HepG2 (cell line): ENCODE data around the gene ADAMTS13.

Experiments used
- FOXA1 ChIP-seq, 2 experiments: fragments of 450-650 bp in 1 of 2; sonication (generic) in 1 of 2; formaldehyde crosslinking in 1 of 2; IDR thresholded peaks; 2 replicates each; pipeline versions ENCODE4 v1.4.0 to v1.6.1; 2016 to 2020; ENCODE audit warnings: missing genetic modification reagents in 1 of 2
- HMG20B ChIP-seq: conservative IDR thresholded peaks from 2 replicates; pipeline ENCODE4 v1.6.1; 2016; ENCODE audit warnings: missing genetic modification reagents, missing compliant biosample characterization
- MEIS1 ChIP-seq: sonication (generic); formaldehyde crosslinking; IDR thresholded peaks from 2 replicates; pipeline ENCODE4 v1.9.0; 2021; ENCODE audit warnings: mild to moderate bottlenecking, missing genetic modification reagents, moderate library complexity, borderline replicate concordance
- TCF7L2 ChIP-seq: IDR thresholded peaks from 2 replicates; pipeline ENCODE4 v1.6.1; 2011; ENCODE audit warnings: mild to moderate bottlenecking, low read depth, low read length, moderate library complexity
- TP53 ChIP-seq: sonication (generic); formaldehyde crosslinking; conservative IDR thresholded peaks from 2 replicates; pipeline ENCODE4 v1.4.0; 2020; ENCODE audit warnings: missing genetic modification reagents
- ZNF282 ChIP-seq: fragments of 450-650 bp; IDR thresholded peaks from 2 replicates; pipeline ENCODE4 v1.6.1; 2018; ENCODE audit not compliant: partially characterized antibody
- ZNF33B ChIP-seq: sonication (generic); formaldehyde crosslinking; IDR thresholded peaks from 2 replicates; pipeline ENCODE4 v1.5.1; 2020; ENCODE audit warnings: mild to moderate bottlenecking, missing genetic modification reagents
- ZNF605 ChIP-seq: sonication (generic); formaldehyde crosslinking; IDR thresholded peaks from 2 replicates; pipeline ENCODE4 v1.8.0; 2022; ENCODE audit warnings: mild to moderate bottlenecking, missing genetic modification reagents
- TF ChIP-seq, protein P1 (sequence below): IDR thresholded peaks from 2 replicates; pipeline ENCODE4 v1.6.1; 2012; ENCODE audit warnings: inconsistent platforms
- TF ChIP-seq, protein P2 (sequence below), 2 experiments: sonication (generic) in 1 of 2; formaldehyde crosslinking in 1 of 2; IDR thresholded peaks; 2 replicates each; pipeline versions ENCODE4 v1.5.1 to v1.6.1; 2011 to 2020; ENCODE audit warnings: borderline replicate concordance in 1 of 2, low read depth in 1 of 2, low read length in 1 of 2, mild to moderate bottlenecking in 1 of 2, missing genetic modification reagents in 1 of 2, moderate library complexity in 1 of 2
- TF ChIP-seq, protein P3 (sequence below): sonication (generic); formaldehyde crosslinking; IDR thresholded peaks from 2 replicates; pipeline ENCODE4 v1.4.0; 2020; ENCODE audit warnings: mild to moderate bottlenecking, missing genetic modification reagents, borderline replicate concordance
- TF ChIP-seq, protein P4 (sequence below): sonication (generic); formaldehyde crosslinking; IDR thresholded peaks from 2 replicates; pipeline ENCODE4 v1.5.0; 2020; ENCODE audit warnings: mild to moderate bottlenecking, missing genetic modification reagents, moderate library complexity

DNA sequence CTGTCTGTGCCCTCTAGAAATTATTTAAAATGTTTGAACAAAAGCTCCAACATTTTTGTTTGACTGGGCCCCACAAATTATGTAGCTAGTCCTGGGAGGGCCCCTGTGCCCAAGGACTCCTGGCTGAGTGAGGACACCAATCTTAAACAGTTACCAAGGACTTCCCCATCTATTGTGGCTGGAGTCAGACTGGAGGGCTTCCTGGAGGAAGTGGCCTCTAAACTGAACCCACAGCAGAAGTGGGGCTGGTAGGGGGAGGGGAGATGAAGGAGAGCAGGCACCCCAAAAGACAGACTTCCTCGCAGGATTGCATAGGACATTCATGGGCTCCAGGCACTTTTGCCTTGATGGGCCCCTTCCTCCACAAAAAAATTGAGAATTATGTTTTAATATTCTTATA lies 8.1 kb downstream of the ADAMTS13 start:
- TF ChIP-seq, protein P1, sequence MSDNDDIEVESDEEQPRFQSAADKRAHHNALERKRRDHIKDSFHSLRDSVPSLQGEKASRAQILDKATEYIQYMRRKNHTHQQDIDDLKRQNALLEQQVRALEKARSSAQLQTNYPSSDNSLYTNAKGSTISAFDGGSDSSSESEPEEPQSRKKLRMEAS = no peak
- TF ChIP-seq, protein P2, sequence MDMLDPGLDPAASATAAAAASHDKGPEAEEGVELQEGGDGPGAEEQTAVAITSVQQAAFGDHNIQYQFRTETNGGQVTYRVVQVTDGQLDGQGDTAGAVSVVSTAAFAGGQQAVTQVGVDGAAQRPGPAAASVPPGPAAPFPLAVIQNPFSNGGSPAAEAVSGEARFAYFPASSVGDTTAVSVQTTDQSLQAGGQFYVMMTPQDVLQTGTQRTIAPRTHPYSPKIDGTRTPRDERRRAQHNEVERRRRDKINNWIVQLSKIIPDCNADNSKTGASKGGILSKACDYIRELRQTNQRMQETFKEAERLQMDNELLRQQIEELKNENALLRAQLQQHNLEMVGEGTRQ (IDR thresholded peaks at IDR 0.05; ENCODE audit: low read depth, low read length) = no peak
- TF ChIP-seq, protein P2 (CRISPR knock-in tag; IDR thresholded peaks at IDR 0.05; ENCODE audit: borderline replicate concordance) = no peak
- TF ChIP-seq TP53 (CRISPR knock-in tag) (no peak), MEIS1 (CRISPR knock-in tag) (no peak), ZNF282 (no peak), TCF7L2 (no peak), ZNF605 (CRISPR knock-in tag) (no peak), FOXA1 (IDR thresholded peaks at IDR 0.05) (no peak), FOXA1 (CRISPR knock-in tag; IDR thresholded peaks at IDR 0.05) (no peak), HMG20B (CRISPR knock-in tag) (no peak), ZNF33B (CRISPR knock-in tag) (no peak)
- TF ChIP-seq, protein P3, sequence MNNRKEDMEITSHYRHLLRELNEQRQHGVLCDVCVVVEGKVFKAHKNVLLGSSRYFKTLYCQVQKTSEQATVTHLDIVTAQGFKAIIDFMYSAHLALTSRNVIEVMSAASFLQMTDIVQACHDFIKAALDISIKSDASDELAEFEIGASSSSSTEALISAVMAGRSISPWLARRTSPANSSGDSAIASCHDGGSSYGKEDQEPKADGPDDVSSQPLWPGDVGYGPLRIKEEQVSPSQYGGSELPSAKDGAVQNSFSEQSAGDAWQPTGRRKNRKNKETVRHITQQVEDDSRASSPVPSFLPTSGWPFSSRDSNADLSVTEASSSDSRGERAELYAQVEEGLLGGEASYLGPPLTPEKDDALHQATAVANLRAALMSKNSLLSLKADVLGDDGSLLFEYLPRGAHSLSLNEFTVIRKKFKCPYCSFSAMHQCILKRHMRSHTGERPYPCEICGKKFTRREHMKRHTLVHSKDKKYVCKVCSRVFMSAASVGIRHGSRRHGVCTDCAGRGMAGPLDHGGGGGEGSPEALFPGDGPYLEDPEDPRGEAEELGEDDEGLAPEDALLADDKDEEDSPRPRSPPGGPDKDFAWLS (CRISPR knock-in tag) = no peak
- TF ChIP-seq, protein P4, sequence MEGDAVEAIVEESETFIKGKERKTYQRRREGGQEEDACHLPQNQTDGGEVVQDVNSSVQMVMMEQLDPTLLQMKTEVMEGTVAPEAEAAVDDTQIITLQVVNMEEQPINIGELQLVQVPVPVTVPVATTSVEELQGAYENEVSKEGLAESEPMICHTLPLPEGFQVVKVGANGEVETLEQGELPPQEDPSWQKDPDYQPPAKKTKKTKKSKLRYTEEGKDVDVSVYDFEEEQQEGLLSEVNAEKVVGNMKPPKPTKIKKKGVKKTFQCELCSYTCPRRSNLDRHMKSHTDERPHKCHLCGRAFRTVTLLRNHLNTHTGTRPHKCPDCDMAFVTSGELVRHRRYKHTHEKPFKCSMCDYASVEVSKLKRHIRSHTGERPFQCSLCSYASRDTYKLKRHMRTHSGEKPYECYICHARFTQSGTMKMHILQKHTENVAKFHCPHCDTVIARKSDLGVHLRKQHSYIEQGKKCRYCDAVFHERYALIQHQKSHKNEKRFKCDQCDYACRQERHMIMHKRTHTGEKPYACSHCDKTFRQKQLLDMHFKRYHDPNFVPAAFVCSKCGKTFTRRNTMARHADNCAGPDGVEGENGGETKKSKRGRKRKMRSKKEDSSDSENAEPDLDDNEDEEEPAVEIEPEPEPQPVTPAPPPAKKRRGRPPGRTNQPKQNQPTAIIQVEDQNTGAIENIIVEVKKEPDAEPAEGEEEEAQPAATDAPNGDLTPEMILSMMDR = no peak
